Heart left ventricle (tissue), 16 donors: ENCODE results near the gene SLC15A2. TPM values are rescaled to one million over a fixed set of nuclear protein-coding genes. Genes with fewer than 3 reads are reported as not detected.
A peak's percentile ranks its signal among the peaks of the same experiment; 100 is the strongest.

Experiments
- ATAC-seq, 4 donors: fragments of 200-7000 bp; cut with Tn5 transposase; one replicate each; pipeline ENCODE4 v1.9.1; 2020 to 2022; ENCODE audit warnings: moderate library complexity in 4 of 4, mild to moderate bottlenecking in 3 of 4, moderate number of reproducible peaks in 1 of 4
- DNase-seq, 5 donors: peaks; one replicate each; pipeline ENCODE4 v3.0.0-alpha.2; 2020
- H3K27ac ChIP-seq, 12 donors: fragments of 200-600 bp; sonication (generic) in 4 of 12; one replicate each; pipeline versions ENCODE4 v1.5.0 to v1.8.0; 2016 to 2022; ENCODE audit warnings: mild to moderate bottlenecking in 2 of 12
- H3K27me3 ChIP-seq, 9 donors: fragments of 200-600 bp; sonication (generic) in 2 of 9; one replicate each; pipeline versions ENCODE4 v1.5.1 to v1.8.0; 2016 to 2022; ENCODE audit warnings: mild to moderate bottlenecking in 3 of 9
- H3K36me3 ChIP-seq, 9 donors: fragments of 200-600 bp; sonication (generic) in 2 of 9; one replicate each; pipeline versions ENCODE4 v1.5.0 to v1.8.0; 2018 to 2022; ENCODE audit warnings: mild to moderate bottlenecking in 2 of 9
- H3K4me1 ChIP-seq, 12 donors: fragments of 200-600 bp; sonication (generic) in 4 of 12; one replicate each; pipeline versions ENCODE4 v1.5.0 to v1.8.0; 2016 to 2022; ENCODE audit warnings: mild to moderate bottlenecking in 3 of 12
- H3K4me3 ChIP-seq, 12 donors: fragments of 200-600 bp; sonication (generic) in 4 of 12; one replicate each; pipeline versions ENCODE4 v1.5.0 to v1.8.0; 2017 to 2022; ENCODE audit warnings: mild to moderate bottlenecking in 9 of 12, moderate library complexity in 4 of 12
- H3K9me3 ChIP-seq, 12 donors: fragments of 200-600 bp; sonication (generic) in 4 of 12; one replicate each; pipeline versions ENCODE4 v1.5.0 to v1.8.0; 2016 to 2022; ENCODE audit warnings: mild to moderate bottlenecking in 1 of 12
- CTCF ChIP-seq, 12 donors: fragments of 200-600 bp; sonication (generic) in 4 of 12; IDR thresholded peaks; one replicate each; pipeline versions ENCODE4 v1.5.0 to v1.8.0; 2018 to 2022; ENCODE audit warnings: antibody characterized with exemption in 12 of 12, mild to moderate bottlenecking in 5 of 12
- POLR2A ChIP-seq, 2 donors: fragments of 450-650 bp; IDR thresholded peaks; one replicate each; pipeline ENCODE4 v1.6.1; 2017; ENCODE audit warnings: antibody characterized with exemption in 2 of 2, mild to moderate bottlenecking in 2 of 2, moderate library complexity in 2 of 2
- WGBS, 4 donors: extraction: QIAGEN DNeasy Blood & Tissue Kit in 2 of 4; methylation state at CpG; one replicate each; pipeline versions ENCODE4 v1.1.5 to v1.1.7; 2013 to 2018; 5-methylcytosine and 5-hydroxymethylcytosine counted together
- intact Hi-C, 10 donors: fragments of 100-400 bp; cut with DNase I; formaldehyde crosslinking; loops; one replicate each; pipeline versions ENCODE4 v1.11.1 to v1.14.2; 2022
- polyA plus RNA-seq, 2 donors: library from polyadenylated mRNA; stranded (reverse); fragments of 200-250 nt; gene quantifications; one replicate each; pipeline ENCODE4 v1.2.3, GENCODE V29; 2013
- total RNA-seq, 9 donors: library from RNA; depleted of rRNA in 2 of 9; stranded (reverse); fragments of >200 nt in 2 of 9; fragmentation: NEBNext Ultra II Directional in 3 of 9; extraction: Animal tissue kit (Norgen Biotek cat#: 25700) in 3 of 9; gene quantifications; one replicate each; pipeline versions ENCODE4 v1.1.0 to v1.2.4, GENCODE V29; 2016 to 2023
- donor health status: ischemic (EF 13 %, LVEDD 7.1; RV severe dilation, severe dysfunction).
- donor health status: healthy with polysubstance abuse.
- donor health status: DM: no; HTN: yes; CAD: no.
- donor health status: DM: no; HTN: no; CAD: no.
- donor health status: ischemic (EF 25% LVEDD 6.9; RV normal size, moderate dysfunction).
- donor health status: ischemic (EF 25% LVEDD 5.7; RV mildly dilated, moderate dysfunction).
- donor health status: healthy.
- donor health status: DM: yes; HTN: yes; CAD: no.
- donor health status: ischemic (EF 35%, LVEDD 5.7; RV mildly dilated, moderate dysfunction).
- donor health status: nonischemic (EF 11% LVEDD 7.7; RV severe dilation, severe dysfunction).
- donor health status: DM: yes; HTN: yes; CAD: no.
- donor health status: PGD.
- donor health status: ischemic (EF 29% LVEDD 5.4; RV normal size, mild dysfunction).
- donor health status: nonischemic (EF 23%, LVEDD 6.1; RV moderate dilation, normal function).

Gene SLC15A2
- total and polyA plus RNA-seq, 11 donors = 0.22 to 7.6 (median 2.9) TPM

GRCh38 chr3:121895736-121896135 is 1.5 kb downstream of the SLC15A2 start:
- H3K27ac ChIP-seq = no peak overlapping the region
- no peaks in the 10 kb centered on the region for H3K27me3 ChIP-seq
- TF ChIP-seq POLR2A (IDR thresholded peaks at IDR 0.05) (no peak), CTCF (IDR thresholded peaks at IDR 0.05) (no peak)
- H3K4me3 ChIP-seq = no peak overlapping the region
- no peak for DNase-seq
- H3K9me3 ChIP-seq = no peaks in the 10 kb centered on the region
- H3K4me1 ChIP-seq = peaks cover 0 to 17% (median 7%) of the 10 kb centered on the region in 12 donors
- peaks cover 0 to 5% (median 0%) of the 10 kb centered on the region in 9 donors for H3K36me3 ChIP-seq
- intact Hi-C loops = no loop called here
- no peak for ATAC-seq

- ATAC-seq = no peak
- no peak overlapping the region for H3K4me3 ChIP-seq
- no peak for DNase-seq
- H3K4me1 ChIP-seq = peaks cover 0 to 17% (median 7%) of the 10 kb centered on the region in 12 donors
- H3K36me3 ChIP-seq = peaks cover 0 to 6% (median 0%) of the 10 kb centered on the region in 9 donors
- H3K27ac ChIP-seq = no peak overlapping the region
- no peaks in the 10 kb centered on the region for H3K27me3 ChIP-seq
- intact Hi-C loops = no loop called here
- TF ChIP-seq POLR2A (IDR thresholded peaks at IDR 0.05) (no peak), CTCF (IDR thresholded peaks at IDR 0.05) (no peak)
- H3K9me3 ChIP-seq = no peaks in the 10 kb centered on the region
Measured at GRCh38 chr3:121896823-121897222, 2.6 kb downstream of the SLC15A2 start.

- Histone ChIP-seq H3K4me3 (no peak overlapping the region), H3K27ac (no peak overlapping the region), H3K27me3 (no peaks in the 10 kb centered on the region), H3K9me3 (no peaks in the 10 kb centered on the region), H3K4me1 (peaks cover 0 to 17% (median 7%) of the 10 kb centered on the region in 12 donors), H3K36me3 (peaks cover 0 to 6% (median 0%) of the 10 kb centered on the region in 9 donors)
- DNase-seq (no peak), ATAC-seq (no peak)
- TF ChIP-seq POLR2A (IDR thresholded peaks at IDR 0.05) (no peak), CTCF (IDR thresholded peaks at IDR 0.05) (no peak)
- 84 to 97% (median 90%) methylated on average over 3 of the region's 3 CpGs for WGBS, 4 donors
- intact Hi-C loops = no loop called here
Measured at GRCh38 chr3:121897296-121897695, 3.1 kb downstream of the SLC15A2 start.

- 34 to 91% (median 88%) methylated on average over 2 of the region's 2 CpGs for WGBS, 4 donors
- peak overlapping the region in 2 of 12 donors; percentile 27 to 41 for H3K4me3 ChIP-seq
- H3K9me3 ChIP-seq = no peaks in the 10 kb centered on the region
- DNase-seq (no peak), ATAC-seq (no peak)
- peaks cover 0 to 18% (median 0%) of the 10 kb centered on the region in 12 donors for H3K4me1 ChIP-seq
- H3K36me3 ChIP-seq = peaks cover 0 to 6% (median 0%) of the 10 kb centered on the region in 9 donors
- TF ChIP-seq CTCF (IDR thresholded peaks at IDR 0.05) (no peak), POLR2A (IDR thresholded peaks at IDR 0.05) (no peak)
- peak overlapping the region in 1 of 12 donors; percentile 68 for H3K27ac ChIP-seq
- H3K27me3 ChIP-seq = no peaks in the 10 kb centered on the region
- intact Hi-C loops = no loop called here
Measured at GRCh38 chr3:121913305-121913990, 19.2 kb downstream of the SLC15A2 start.
